ENCODE results near the gene SMTNL1. TPM values are rescaled to one million over a fixed set of nuclear protein-coding genes. Genes with fewer than 3 reads are reported as not detected.
"Not testable (repeated sequence)": the region's sequence is repeated elsewhere in the genome, so short reads cannot be mapped to it uniquely, and the experiment has no call there.

SMTNL1 gene
- total RNA-seq, 1 experiment from 2014 or later = not detected

GRCh38 chr11:57530596-57531507, 6.5 kb upstream of the SMTNL1 start, which contains the start of gene TIMM10:
Gene TIMM10, minus strand, starts transcription at chr11:57530754. Its CDS starts 565 bp downstream, at chr11:57530189.
- H4K5ac ChIP-seq (ENCODE audit: insufficient read length, low read depth, low read length) = no peak within 1 kb of the TSS
- peak within 1 kb of the TSS; percentile 61; the same call in 1 of the 2 replicates for H3K14ac ChIP-seq (ENCODE audit: insufficient read depth, low read length)
- H2BK5ac ChIP-seq (ENCODE audit: insufficient read length, low read length) = no peak within 1 kb of the TSS
- Mint-ChIP-seq H3K27me3 (ENCODE audit: low read depth) (peaks cover 19% of the 10 kb centered on the region), H3K9me3 (no peaks in the 10 kb centered on the region), H3K4me1 (peaks cover 16 to 19% of the 10 kb centered on the region in 2 experiments), H3K36me3 (ENCODE audit: insufficient read depth in 1 of 3, low read depth in 3 of 3) (peaks cover 3 to 11% (median 9%) of the 10 kb centered on the region in 3 experiments; a peak in 5 of 7 replicates), H3K27ac (peak within 1 kb of the TSS; percentile 81 to 89 (median 84)), H3K4me3 (peak within 1 kb of the TSS; percentile 90)
- no peak within 1 kb of the TSS for H3K23ac ChIP-seq (ENCODE audit: insufficient read length, low read depth, low read length)
- no peak within 1 kb of the TSS for H3T11ph ChIP-seq (ENCODE audit: low read length)
- no peak within 1 kb of the TSS for H3K4ac ChIP-seq (ENCODE audit: low read depth, low read length)
- no peak within 1 kb of the TSS for H2BK120ac ChIP-seq (ENCODE audit: low read depth, low read length, poor library complexity, severe bottlenecking)
- DNase-seq = peak; percentile 99
- no peak within 1 kb of the TSS for H4K91ac ChIP-seq (ENCODE audit: insufficient read length, low read depth, low read length)
- H3K4me1 ChIP-seq (ENCODE audit: insufficient read depth, low read length) = no peaks in the 10 kb centered on the region
- peaks cover 5% of the 10 kb centered on the region; the same call in 1 of the 2 replicates for H3K79me2 ChIP-seq (ENCODE audit: insufficient read depth, low read length)
- no CpG with 5 or more reads among the region's 49 CpGs for WGBS (ENCODE audit: extremely low coverage, insufficient read length, low lambda C conversion rate)
- no peak within 1 kb of the TSS for H2AK5ac ChIP-seq (ENCODE audit: insufficient read length, low read length)
- H3K56ac ChIP-seq (ENCODE audit: insufficient read length, low read depth, low read length) = no peak within 1 kb of the TSS
- H3K79me1 ChIP-seq (ENCODE audit: insufficient read depth, low read depth, low read length, poor library complexity, severe bottlenecking) = no peaks in the 10 kb centered on the region
- no peak within 1 kb of the TSS for H2BK15ac ChIP-seq (ENCODE audit: low read depth, low read length)
- no peaks in the 10 kb centered on the region for H3K9me3 ChIP-seq (ENCODE audit: control insufficient read depth, low read depth, low read length)
- H3K9ac ChIP-seq (ENCODE audit: extremely low read depth, insufficient read length, low read length) = peak within 1 kb of the TSS; percentile 86
- H2BK20ac ChIP-seq (ENCODE audit: low read depth, low read length, poor library complexity, severe bottlenecking) = no peak within 1 kb of the TSS
- no peak for TF ChIP-seq CTCF (conservative IDR thresholded peaks at IDR 0.05)
- no peak within 1 kb of the TSS for H2BK12ac ChIP-seq (ENCODE audit: insufficient read length, low read depth, low read length)
- H3K18ac ChIP-seq (ENCODE audit: insufficient read length, low read depth, low read length) = peak within 1 kb of the TSS; percentile 28
- H3K4me2 ChIP-seq (ENCODE audit: insufficient read depth, insufficient read length, low read length) = peak within 1 kb of the TSS; percentile 99
- peaks cover 10% of the 10 kb centered on the region for H3K23me2 ChIP-seq (ENCODE audit: insufficient read length, low read depth, low read length, poor library complexity, severe bottlenecking)
- H4K20me1 ChIP-seq (ENCODE audit: control insufficient read depth, insufficient read depth, insufficient read length) = no peaks in the 10 kb centered on the region
- peak within 1 kb of the TSS; percentile 76 for H2AFZ ChIP-seq (ENCODE audit: low read length)
- no peak within 1 kb of the TSS for H4K8ac ChIP-seq (replicated peaks; ENCODE audit: insufficient read length, low read depth, low read length)
- no peaks in the 10 kb centered on the region for H3K27me3 ChIP-seq (ENCODE audit: insufficient read depth, low read length)
- no peak within 1 kb of the TSS for H3K27ac ChIP-seq (ENCODE audit: insufficient read length, low read depth, low read length)

DNA sequence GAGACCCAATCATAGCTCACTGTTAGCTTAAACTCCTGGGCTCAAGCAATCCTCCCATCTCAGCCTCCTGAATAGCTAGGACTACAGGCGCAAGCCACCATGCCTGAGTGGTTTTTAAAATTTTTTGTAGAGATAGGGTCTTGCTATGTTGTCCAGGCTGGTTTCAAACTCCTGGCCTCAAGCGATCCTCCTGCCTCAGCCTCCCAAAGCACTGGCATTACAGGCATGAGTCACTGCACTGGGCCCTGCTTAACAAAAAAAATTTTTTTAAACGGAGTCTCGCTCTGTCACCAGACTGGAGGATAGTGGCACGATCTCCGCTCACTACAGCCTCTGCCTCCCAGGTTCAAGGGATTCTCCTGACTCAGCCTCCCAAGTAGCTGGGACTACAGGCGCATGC, 2.9 kb upstream of the SMTNL1 start:
- not testable (repeated sequence) for H2BK5ac ChIP-seq (ENCODE audit: insufficient read length, low read length); H4K20me1 ChIP-seq (ENCODE audit: control insufficient read depth, insufficient read depth, insufficient read length); H3K27ac ChIP-seq (ENCODE audit: insufficient read length, low read depth, low read length); H3K4ac ChIP-seq (ENCODE audit: low read depth, low read length); DNase-seq; H3K9me3 ChIP-seq (ENCODE audit: control insufficient read depth, low read depth, low read length); H3K9me3 Mint-ChIP-seq; H3T11ph ChIP-seq (ENCODE audit: low read length); H3K9ac ChIP-seq (ENCODE audit: extremely low read depth, insufficient read length, low read length); H3K4me1 ChIP-seq (ENCODE audit: insufficient read depth, low read length); H3K27ac Mint-ChIP-seq; H3K14ac ChIP-seq (ENCODE audit: insufficient read depth, low read length); H4K8ac ChIP-seq (replicated peaks; ENCODE audit: insufficient read length, low read depth, low read length); H2BK12ac ChIP-seq (ENCODE audit: insufficient read length, low read depth, low read length); H4K5ac ChIP-seq (ENCODE audit: insufficient read length, low read depth, low read length); H2BK20ac ChIP-seq (ENCODE audit: low read depth, low read length, poor library complexity, severe bottlenecking); H2AFZ ChIP-seq (ENCODE audit: low read length); H3K23me2 ChIP-seq (ENCODE audit: insufficient read length, low read depth, low read length, poor library complexity, severe bottlenecking); H2BK120ac ChIP-seq (ENCODE audit: low read depth, low read length, poor library complexity, severe bottlenecking); H4K91ac ChIP-seq (ENCODE audit: insufficient read length, low read depth, low read length); H2AK5ac ChIP-seq (ENCODE audit: insufficient read length, low read length); H3K79me1 ChIP-seq (ENCODE audit: insufficient read depth, low read depth, low read length, poor library complexity, severe bottlenecking); H3K18ac ChIP-seq (ENCODE audit: insufficient read length, low read depth, low read length); H3K4me2 ChIP-seq (ENCODE audit: insufficient read depth, insufficient read length, low read length); H3K79me2 ChIP-seq (ENCODE audit: insufficient read depth, low read length); H3K56ac ChIP-seq (ENCODE audit: insufficient read length, low read depth, low read length); H3K4me3 Mint-ChIP-seq; H2BK15ac ChIP-seq (ENCODE audit: low read depth, low read length); H3K23ac ChIP-seq (ENCODE audit: insufficient read length, low read depth, low read length); H3K36me3 Mint-ChIP-seq (ENCODE audit: insufficient read depth in 1 of 3, low read depth in 3 of 3); H3K27me3 ChIP-seq (ENCODE audit: insufficient read depth, low read length)
- WGBS (ENCODE audit: extremely low coverage, insufficient read length, low lambda C conversion rate) = no CpG with 5 or more reads among the region's 7 CpGs
- H3K27me3 Mint-ChIP-seq (ENCODE audit: low read depth) = peaks cover 30% of the 10 kb centered on the region
- H3K4me1 Mint-ChIP-seq = peaks cover 26 to 31% of the 10 kb centered on the region in 2 experiments

All from H9 (cell line).